ENCODE measurements around the gene CDK14.

The CDK14 gene

GRCh38 chr7:90966346-90966745, 370.2 kb downstream of the CDK14 start:
- no peak for DNase-seq

GRCh38 chr7:90968871-90969270, 372.8 kb downstream of the CDK14 start:
- DNase-seq = no peak

- DNase-seq = no peak
These were observed 376.9 kb downstream of the CDK14 start for GRCh38 chr7:90972906-90973550.

DNA sequence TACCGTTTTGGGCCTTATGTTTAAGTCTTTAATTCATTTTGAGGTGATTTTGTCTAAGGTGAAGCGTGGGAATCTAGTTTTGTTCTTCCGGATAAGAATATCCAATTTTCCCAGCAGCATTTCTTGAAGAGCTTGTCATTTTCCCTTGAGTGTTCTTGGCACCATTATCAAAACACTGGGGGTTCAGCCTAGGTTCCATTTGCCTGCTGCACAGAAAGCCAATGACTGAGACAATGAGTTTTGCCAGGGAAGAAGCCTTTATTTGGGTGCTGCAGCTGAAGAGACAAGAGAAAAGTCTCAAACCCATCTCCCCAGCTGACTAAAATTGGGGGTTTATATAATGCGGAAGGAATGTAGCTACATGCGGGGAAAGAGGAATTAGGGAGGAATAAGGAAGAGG, 380.9 kb downstream of the CDK14 start:
- DNase-seq = no peak

GRCh38 chr7:90980545-90980944, 384.4 kb downstream of the CDK14 start:
- DNase-seq = no peak

DNA sequence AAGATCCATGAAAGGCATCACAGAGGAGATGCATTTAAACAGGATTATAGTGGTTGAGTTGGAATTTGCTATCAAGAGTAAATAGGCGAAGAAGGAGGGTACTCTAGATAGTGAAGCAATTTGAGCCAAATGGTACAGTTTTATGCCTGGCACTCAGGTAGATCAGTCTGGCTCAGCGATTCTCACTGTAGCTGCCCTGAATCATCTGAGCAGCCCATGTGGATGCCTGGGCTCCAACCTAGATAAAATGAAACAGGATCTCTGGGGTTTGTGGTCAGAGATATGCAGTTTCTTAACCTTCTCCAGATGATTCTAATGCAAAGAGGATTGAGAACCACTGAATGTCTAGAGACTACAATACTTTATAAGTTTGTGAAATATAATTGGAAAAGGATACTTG, 386.1 kb downstream of the CDK14 start:
- DNase-seq = no peak

DNA sequence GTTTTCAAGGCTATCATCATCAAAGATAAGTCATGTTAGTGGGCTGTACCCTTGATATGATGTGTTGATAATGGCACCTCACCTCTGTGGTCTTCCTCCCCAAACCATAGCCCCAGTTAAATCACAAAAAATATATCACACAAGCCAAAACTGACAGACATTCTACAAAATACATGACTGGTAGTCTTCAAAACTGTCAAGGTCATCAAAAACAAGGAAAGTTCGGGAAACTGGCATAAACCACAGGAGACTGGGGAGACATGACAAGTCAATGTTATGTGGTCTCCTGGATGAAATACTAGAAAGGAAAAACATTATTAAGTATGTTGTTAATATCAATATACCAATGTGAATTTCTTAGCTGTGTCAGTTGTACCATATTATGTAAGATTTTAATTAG, 388.6 kb downstream of the CDK14 start:
- no peak for DNase-seq

DNA sequence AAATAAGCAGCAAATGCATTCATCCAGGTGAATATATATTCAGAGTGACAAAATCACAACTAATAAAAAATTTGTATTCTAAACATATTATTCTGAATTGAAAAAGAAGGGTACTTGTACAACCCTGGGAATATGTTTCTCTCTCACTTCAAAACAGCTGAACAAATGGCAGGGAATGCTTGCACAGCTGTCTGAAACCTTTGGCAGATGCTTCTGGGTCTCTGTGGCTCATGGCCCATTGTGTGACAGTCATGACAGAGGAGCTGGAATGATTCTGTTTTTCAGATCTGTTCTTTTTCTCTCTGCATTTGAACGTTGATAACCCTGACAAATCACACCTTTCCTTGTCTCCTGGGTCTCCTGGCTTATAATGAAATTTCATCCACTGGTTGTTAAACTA, 392.4 kb downstream of the CDK14 start:
- no peak for DNase-seq

DNA sequence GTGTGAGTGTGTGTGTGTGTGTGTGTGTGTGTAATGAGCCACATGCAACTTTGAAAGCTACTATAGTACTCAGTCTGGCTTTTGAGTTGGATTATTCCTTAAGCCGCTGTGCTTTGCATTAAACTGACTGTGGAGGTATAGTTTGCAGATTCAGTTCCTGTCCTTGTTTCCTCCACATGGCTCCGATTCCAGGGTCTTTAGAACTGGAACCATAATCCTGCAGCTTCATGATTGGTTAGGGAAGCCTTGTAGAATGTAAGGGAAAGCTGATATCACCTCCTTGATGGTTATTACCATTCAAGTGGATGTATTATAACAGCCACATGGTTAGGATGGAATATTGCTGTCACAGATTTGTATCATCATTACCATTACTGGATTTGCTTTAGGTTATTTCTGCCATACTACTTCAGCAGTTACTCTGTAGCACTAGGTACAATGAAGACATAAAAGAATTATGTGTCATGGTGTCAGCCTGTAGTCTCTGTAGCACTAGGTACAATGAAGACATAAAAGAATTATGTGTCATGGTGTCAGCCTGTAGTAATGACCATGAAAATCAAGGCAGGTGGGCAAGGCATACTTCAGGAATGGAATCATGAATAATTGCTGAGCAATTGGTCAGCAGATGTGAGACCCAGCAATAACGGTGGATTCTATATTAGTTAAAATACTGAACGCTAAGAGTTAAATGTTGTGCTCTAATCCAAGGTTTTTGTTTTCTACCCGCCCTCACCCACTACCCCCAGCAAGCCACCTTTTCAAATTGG, 393.1 kb downstream of the CDK14 start:
- DNase-seq = no peak

GRCh38 chr7:90994121-90994520, 398.0 kb downstream of the CDK14 start:
- DNase-seq = peak; percentile 33 to 64

DNA sequence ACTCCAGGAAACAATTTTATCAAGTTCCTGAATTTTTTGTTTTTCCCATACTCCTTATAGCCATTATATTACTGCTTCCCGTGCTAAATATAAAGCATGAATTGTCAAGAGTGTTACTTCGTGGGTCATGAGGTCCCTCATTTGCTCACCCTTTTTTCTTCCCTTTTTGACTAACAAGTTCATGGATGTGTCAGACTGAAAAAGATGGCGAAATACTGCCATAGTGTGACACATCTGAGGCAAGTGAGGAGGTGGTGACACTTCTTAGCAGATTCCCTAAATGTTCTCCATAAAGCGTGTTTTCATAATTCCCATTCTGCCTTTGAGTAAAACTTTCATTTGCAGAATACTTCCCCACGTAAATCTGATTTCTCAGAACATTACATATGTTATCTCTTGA, 398.5 kb downstream of the CDK14 start:
- peak; percentile 85 to 94 for DNase-seq

DNA sequence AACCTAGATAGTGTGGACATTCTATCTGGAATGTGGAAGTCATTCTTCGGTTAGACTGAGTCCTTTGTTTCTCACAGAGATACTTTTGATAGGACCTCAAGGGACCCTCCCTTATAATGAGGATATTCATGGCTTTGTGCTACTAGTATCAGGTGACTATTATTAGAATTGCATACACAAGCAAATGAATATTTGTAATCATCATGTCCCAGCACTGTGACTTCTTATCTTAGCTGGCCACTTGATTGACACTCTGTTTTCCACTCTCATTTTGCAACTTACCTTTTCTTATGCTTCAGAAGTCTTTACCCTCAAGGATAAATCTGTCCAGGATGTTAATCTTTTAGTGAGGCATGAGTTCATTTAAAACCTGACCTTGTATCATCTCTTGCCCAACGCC, 399.9 kb downstream of the CDK14 start:
- no peak for DNase-seq

DNA sequence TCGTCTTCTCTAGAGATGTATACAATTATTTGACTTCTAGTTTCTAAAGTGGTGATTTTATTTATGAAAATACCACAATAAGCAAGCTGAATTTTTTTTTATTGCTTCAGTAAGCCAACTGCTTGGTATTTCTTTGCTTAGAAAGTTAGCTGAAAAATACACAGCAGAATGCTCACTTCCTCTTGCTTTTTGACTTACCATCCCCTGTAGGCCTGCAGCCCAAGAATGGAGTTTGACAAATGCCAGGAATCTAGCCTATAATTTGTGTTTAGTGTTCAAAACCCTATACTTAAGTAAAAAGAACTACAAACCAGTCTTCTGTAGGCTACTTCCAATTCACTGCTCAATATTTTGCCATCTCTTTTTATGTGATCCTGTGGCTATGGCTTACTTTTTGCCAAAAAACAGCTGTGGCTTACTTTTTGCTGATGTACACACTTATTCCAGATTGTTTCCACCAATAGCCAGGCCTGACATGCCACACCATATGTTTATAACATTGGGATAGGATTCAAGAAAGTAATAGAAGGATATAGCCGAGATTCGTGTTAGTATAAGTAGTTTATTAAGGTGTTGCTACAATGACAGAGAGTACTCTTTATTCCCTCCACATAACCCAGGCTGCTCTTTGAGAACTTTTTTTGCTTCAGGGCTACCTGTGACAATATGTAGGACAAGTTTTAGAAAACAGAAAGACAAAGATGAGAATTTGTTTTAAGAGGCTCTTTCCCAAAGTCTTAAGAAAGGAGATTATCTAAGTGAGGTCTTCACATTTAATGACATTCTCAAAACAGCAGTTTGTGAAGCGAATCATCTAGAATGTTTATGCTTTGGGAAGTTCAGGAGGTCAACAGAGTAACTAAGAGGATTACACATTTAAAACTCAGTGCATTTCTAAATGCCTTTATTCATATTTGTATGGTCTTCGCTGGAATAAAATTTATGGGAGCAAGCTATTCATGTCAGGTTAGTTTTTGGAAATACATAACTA, 404.2 kb downstream of the CDK14 start:
- DNase-seq = no peak

DNA sequence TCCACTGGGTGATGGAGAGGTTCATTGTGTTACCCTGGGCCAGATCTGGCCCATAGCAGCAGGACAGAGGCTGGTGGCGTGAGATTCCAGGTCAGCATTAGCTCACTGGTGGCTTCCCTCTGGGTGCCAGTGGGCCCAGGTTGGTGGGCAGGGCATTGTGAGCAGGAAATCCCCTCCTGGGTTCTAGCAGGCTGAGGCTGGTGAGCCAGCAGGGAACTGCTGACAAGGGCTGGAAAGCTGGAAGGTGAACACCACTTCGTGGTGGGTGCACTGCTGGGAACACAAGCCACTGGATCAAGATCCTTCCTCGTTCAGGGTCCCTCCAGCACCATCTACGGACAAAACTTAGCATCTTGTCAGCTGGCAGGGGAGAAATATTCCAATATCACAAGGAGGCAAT, 408.9 kb downstream of the CDK14 start:
- no peak for DNase-seq

DNA sequence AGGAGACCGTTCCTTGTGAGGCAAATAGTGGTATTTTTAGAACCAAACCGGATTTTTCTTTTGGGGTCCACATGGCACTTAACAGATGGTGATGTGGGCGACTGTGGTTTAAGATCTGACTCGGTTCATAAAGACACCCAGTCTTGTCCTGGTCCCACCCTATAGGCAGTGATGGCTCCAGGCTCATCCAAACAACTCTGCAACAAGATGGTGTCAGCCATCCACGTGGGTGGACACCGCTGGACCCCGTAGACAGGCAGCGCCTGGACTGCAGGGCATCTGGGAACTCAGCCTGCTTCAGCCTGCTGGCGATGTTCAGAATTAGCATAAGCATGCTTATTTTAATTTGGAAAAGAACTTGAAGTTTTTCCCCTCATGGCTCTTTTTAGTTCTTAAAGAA, 409.7 kb downstream of the CDK14 start:
- DNase-seq = no peak

DNA sequence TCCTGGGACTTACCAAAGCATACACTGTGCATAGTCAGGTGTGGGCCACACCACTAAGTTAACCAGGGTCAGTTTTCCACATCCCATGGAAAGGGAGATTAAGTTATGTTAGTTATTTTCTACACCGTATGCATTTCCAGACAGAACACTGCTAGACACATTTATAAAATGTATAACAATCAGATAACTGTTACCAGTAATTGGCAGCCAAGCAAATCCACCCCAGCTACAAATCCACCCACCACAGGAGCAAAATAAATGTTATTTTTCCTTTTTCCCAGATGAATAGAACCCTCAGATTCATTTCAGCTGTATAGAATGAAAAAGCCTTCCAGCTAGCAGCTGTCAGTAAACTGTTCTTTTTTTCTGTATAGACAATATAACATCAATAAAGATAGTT, 411.2 kb downstream of the CDK14 start:
- DNase-seq = no peak

DNA sequence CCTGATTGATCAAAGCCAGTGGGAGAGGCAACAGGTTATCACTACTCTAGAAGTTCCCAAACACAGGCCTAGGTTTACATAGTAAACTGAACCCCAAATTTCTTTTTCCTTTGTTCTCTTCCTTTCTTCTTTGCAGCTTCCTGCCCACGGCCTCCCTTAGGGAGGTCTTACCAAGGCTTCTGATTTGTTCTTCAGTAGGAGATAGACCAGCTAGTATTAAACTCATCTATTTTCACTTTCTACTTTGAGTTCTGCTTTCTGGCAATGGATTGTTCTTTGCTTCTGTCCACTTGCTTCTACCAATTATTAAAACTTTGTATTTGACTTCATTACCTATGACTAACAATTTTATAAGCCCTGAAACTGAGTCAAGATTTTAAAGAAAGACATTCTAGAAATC, 417.0 kb downstream of the CDK14 start:
- DNase-seq = peak in 1 of 2 donors; percentile 11

GRCh38 chr7:91019686-91020385, 423.7 kb downstream of the CDK14 start:
- no peak for DNase-seq

- peak in 1 of 2 donors; percentile 12 for DNase-seq
These were observed 424.7 kb downstream of the CDK14 start for GRCh38 chr7:91020636-91021385.

DNA sequence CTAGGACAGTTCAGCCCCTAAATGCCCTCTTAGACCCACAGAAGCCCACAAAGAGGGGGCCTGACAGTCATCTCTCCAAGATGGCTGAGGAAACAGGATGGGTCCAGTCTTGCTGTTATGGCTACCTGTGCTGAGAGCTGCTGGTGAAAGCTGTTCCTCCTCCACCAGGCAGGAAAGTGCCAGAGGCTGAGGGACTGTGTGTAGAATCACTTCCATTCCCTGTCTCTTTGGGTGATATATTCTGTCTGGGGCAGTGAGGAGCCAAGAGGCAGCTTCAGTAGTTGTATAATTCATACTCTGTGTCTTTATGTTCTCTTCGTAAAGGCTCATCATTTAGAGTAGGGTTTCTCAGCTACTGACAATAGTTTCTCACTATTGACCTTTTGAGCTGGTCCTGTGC, 425.8 kb downstream of the CDK14 start:
- DNase-seq = no peak

DNA sequence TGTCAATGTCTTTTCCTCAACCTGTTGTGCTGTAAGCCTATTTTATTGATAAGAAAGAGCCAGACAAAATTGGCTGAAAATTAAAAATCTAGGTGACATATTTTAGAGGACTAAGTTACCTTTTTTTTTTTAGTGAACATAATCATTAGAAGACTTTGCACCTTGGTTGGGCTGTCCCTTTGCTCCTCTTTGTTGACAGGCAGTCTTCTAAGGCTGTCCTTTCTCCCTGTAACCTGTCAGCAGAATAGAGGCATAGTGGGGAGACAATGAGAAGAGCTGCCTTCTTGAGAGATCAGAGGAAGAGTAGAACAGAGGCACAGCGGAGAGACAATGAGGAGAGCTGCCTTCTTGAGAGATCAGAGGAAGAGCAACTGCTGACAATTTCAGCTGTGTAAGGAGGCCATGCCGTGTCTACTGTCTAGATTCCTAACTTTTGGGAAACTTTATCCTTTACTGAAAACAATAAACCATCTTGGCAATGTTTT, 429.8 kb downstream of the CDK14 start:
- DNase-seq = no peak

GRCh38 chr7:91029688-91030087, 433.6 kb downstream of the CDK14 start:
- no peak for DNase-seq
